Right lobe of liver (tissue), 4 donors: Measurements from ENCODE around the gene C6orf136.

Source experiments
- POLR2A ChIP-seq: fragments of 450-650 bp; IDR thresholded peaks from one replicate; pipeline ENCODE4 v1.6.1; 2017; ENCODE audit warnings: antibody characterized with exemption, mild to moderate bottlenecking
- TF ChIP-seq, protein P1 (sequence below), 4 donors: fragments of 200-600 bp in 3 of 4; fragments of 450-650 bp in 1 of 4; IDR thresholded peaks; one replicate each; pipeline versions ENCODE4 v1.5.1 to v1.8.0; 2016 to 2022; ENCODE audit warnings: antibody characterized with exemption in 4 of 4, mild to moderate bottlenecking in 2 of 4
- donor health status: DM: no; HTN: no; CAD: no.
- donor health status: DM: no; HTN: no; CAD: no.
- donor health status: DM: no; HTN: yes; CAD: no.

DNA sequence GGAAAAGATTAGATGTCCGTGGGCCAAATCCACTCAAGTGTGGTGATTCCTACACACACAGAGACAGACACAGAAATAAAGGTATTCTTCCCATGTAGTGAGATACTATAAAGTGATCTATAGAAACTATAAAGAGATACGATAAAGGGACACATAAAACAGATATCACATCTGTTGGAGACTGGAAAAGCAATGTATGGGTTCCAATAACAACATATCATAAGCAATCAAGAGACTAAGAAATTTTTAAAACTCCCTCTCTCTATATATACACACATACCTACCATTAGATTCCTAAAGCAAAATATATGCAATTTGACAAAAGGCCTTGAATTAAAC lies 35.1 kb upstream of the C6orf136 start:
- no peak for TF ChIP-seq POLR2A
- TF ChIP-seq, protein P1, sequence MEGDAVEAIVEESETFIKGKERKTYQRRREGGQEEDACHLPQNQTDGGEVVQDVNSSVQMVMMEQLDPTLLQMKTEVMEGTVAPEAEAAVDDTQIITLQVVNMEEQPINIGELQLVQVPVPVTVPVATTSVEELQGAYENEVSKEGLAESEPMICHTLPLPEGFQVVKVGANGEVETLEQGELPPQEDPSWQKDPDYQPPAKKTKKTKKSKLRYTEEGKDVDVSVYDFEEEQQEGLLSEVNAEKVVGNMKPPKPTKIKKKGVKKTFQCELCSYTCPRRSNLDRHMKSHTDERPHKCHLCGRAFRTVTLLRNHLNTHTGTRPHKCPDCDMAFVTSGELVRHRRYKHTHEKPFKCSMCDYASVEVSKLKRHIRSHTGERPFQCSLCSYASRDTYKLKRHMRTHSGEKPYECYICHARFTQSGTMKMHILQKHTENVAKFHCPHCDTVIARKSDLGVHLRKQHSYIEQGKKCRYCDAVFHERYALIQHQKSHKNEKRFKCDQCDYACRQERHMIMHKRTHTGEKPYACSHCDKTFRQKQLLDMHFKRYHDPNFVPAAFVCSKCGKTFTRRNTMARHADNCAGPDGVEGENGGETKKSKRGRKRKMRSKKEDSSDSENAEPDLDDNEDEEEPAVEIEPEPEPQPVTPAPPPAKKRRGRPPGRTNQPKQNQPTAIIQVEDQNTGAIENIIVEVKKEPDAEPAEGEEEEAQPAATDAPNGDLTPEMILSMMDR (IDR thresholded peaks at IDR 0.05): no peak
